Vagina (tissue), 2 donors: ENCODE measurements around the gene GPN1.

Source experiments
- CTCF ChIP-seq, 3 experiments: fragments of 450-650 bp in 2 of 3; fragments of 200-600 bp in 1 of 3; sonication (generic) in 1 of 3; IDR thresholded peaks; one replicate each; pipeline ENCODE4 v1.5.1; 2017 to 2019; ENCODE audit warnings: antibody characterized with exemption in 3 of 3, mild to moderate bottlenecking in 2 of 3, moderate library complexity in 2 of 3
- POLR2AphosphoS5 ChIP-seq, 2 donors: sonication (generic); formaldehyde crosslinking; IDR thresholded peaks; one replicate each; pipeline ENCODE4 v1.9.0; 2017; ENCODE audit warnings: antibody characterized with exemption in 2 of 2, mild to moderate bottlenecking in 2 of 2, low read depth in 1 of 2; ENCODE audit not compliant: insufficient read depth in 1 of 2

- TF ChIP-seq CTCF (IDR thresholded peaks at IDR 0.05) (no peak), POLR2AphosphoS5 (IDR thresholded peaks at IDR 0.05; ENCODE audit: insufficient read depth in 1 of 2, low read depth in 1 of 2) (no peak)
These were observed 5.4 kb downstream of the GPN1 start for GRCh38 chr2:27634291-27634690.
